SHP77 treated with DMSO at 0.1 percent for 48 hours (cell line): Measurements from ENCODE around the gene EPN2.
A peak's percentile ranks its signal among the peaks of the same experiment; 100 is the strongest.

Experiments
- DNase-seq: peaks from one replicate; lab custom pipeline; 2025; lab: John Stamatoyannopoulos, UW

Gene EPN2

DNA sequence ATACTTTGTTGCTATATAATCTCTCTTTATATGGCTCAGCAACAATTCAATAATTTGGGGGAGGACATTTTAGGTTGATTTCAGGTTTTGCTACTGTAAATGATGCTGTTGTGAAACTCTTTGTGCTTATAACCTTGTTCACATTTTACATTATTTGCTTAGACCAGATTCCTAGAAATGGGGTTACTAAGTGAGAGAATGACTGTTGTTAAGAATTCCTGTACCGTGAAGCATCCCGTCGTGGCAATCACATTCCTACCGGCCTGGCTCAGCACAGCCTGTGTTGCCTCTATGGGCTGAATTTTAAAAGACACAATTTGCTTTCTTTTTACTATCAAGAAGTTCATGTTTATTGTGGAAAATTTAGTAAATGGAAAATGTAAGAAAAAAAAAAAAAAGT is 94.0 kb downstream of the EPN2 start:
- DNase-seq: no peak

DNA sequence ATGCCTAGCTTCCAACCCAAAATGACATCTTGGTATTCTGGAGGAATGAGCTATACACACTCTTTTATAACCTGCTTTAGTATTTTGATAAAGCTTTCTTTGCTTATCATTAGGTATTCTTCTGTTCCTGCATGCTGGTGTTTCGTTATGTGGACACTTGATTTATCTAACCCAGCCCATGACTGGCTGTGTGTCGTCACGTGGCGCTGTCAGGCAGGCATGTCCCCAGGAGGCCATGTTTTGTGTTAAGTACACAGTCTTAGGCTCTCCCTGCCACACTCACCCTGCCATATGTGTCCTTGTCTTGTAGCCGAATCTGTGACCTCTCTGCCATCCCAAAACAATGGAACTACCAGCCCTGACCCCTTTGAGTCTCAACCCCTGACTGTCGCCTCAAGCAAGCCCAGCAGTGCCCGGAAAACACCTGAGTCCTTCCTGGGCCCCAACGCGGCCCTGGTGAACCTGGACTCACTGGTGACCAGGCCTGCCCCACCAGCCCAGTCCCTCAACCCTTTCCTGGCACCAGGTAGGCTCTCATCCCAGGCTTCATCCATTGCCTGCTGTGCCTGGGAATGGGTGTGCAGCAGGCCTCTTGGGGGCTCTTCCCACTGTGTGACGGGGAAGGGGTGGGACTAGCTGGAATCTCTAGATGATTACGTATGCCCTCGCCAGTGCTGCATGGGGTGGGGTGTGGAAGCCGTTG is 94.5 kb downstream of the EPN2 start:
- DNase-seq: no peak

DNA sequence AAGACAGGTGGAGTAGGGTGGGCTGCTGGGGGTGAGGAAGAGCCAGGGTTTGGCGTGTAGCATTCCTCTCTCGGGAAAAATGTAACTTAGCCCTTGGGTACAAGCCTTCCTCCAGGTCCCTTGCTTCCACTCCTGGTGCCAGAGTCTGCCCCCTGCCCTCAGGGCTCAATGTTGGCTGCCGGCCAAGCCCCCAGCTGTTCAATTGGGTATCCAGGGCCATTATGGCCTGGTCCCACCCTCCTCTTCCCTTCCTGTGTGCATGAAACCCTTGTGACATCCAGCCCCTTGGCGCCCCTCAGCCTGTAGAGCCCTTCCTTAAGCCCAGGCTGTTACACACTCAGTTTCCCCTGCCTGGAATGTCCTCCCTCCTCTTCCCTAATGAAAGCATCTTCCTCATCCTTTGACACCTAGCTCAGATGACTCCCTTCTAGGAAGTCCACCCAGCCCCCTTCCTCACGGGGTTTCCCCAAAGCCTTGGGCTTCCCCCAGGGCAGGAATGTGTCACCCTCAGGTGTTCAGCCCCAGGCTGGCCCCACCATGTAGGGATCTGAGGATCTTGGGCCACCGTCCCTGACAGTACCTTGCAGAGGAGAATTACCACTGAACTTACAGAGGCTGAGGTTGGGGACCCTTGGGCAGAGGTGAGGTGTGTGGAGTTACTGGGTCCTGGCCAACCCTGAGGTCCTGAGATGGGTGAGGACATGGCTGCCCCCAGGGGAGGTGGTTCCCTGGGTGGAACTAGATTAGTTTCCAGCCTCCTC is 95.4 kb downstream of the EPN2 start:
- DNase-seq: no peak

DNA sequence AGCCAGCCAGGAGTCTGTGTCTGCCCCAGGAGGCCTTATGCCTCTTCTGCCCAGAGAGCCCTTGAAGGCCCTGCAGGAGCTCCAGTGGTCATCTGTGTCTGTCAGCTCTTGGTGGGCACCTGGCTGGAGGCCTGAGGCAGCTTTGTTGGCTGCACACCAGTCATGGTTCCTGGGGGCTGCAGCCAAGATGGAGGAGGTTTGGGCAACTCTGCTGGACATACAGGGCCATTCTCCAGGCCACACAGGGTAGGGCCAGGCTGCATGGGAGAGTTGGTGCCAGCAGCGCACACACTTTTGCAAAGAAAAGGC is 95.9 kb downstream of the EPN2 start:
- DNase-seq: no peak

DNA sequence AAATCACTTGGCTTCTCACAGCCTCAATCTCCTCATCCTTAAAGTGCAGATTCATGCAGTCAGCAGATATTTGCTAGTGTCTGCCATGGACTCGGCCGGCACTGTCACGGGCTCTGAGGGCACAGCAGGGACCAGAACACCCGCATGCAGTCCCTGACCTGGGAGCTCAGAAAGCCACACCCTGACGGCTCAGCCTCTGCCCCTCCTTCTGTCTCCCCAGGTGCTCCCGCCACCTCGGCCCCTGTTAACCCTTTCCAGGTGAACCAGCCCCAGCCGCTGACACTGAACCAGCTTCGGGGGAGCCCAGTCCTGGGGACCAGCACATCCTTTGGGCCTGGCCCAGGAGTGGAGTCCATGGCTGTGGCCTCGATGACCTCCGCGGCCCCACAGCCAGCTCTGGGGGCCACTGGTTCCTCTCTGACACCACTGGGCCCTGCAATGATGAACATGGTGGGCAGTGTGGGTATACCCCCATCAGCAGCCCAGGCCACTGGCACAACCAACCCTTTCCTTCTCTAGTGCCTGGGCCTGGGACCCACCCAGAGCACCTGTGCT is 96.6 kb downstream of the EPN2 start:
- DNase-seq: no peak

DNA sequence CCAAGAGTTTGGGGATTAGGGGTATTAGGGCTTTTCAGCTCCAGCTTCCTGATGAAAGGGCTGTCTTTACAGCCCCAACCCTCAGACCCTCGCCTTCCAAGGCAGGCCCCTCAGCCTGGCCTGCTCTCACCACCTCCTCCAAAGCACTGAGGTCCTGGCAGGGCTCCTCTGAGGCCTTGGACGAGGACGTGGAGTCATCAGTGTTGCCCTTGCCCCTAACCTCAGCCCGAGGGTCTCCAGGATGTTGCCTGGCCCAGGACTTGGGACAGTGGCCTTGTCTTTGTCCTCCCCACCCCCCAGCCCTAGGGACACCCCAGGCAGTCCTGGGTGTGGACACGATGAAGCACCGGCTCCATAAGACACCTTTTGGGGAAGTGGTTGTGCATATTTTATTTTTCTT is 97.2 kb downstream of the EPN2 start:
- no peak for DNase-seq

DNA sequence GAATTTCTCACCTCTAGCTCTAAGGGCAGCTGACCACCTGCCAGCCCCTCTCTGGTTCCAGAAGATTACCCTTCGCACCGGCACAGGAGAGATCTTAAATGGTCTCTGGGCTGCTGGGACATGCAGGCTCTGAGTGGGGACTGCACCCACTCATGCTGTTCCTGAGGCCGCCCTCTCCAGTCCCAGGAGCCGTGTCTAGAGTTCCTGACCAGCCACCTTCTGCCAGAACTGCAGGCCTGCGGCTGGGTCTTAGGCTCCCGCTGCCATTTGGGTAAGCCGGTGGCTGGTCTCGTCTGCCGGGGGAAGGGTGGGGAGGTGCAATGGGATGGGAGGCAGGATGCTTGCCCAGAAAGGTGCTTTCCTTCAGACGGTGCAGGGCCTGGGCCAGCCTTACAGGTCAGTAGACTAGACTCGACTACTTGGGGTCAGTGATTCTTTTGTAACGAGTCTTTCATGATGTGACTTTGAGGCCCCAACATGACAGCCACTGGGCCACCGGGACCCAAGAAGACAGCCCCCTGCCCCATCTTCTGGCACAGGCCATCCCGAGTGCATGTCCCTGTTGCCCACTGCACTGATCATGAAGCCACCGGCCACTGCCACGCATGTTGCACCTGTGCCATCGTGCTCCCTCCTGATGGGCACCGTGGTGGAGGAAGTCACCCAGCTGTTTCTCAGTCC is 98.9 kb downstream of the EPN2 start:
- DNase-seq: no peak

DNA sequence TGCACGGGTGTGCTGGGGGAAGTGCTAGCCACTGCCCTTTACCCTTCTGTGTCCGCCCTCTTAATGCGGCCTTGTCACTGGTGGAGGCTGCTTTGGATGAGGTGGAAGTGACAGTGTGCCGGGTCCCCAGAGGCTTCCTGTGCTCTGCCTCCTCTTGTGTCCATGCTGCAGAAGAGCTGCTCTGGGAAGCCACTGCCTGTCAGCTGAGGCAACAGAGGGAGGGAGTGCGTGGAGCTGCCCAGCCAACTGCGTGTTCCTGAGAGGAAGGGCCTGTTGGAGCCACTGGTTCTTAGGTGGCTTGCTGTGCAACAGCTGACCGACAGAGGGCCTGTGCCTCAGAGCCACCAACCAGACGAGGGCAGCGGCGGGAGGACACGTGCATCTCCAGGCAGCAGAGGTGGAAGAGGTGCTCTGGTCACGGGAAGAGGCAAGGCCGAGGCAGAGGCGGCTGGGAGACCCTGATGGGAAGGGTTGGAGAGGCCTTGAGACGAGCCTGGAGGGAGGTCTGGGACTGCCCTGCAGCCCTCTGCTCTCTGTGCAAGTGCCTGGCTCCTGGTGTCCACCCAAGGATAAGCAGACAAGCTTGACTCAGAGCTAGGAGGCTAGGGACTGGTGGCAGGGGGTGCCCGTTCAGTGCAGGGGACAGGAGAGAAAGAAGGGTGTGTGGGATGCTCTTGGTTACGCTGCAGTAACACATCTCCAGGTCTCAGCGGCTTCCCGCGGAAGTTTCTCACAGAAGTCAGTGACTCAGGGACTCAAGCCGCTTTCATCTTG is 100.0 kb downstream of the EPN2 start:
- no peak for DNase-seq

DNA sequence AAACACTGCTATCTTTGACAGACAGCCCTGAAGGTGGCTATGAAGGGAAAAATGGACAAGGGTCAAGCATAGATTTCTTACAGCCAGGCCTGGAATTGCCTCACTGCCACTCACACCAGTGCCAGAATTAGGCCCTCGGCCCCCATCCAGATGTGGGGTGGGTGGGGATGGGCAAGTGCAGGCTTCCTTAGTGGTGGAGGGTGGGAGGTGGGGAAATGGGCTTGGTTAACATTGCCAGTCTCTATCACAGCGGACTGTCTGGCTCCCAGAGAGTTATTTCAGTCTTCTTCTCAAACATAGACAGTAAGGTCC is 100.5 kb downstream of the EPN2 start:
- no peak for DNase-seq

DNA sequence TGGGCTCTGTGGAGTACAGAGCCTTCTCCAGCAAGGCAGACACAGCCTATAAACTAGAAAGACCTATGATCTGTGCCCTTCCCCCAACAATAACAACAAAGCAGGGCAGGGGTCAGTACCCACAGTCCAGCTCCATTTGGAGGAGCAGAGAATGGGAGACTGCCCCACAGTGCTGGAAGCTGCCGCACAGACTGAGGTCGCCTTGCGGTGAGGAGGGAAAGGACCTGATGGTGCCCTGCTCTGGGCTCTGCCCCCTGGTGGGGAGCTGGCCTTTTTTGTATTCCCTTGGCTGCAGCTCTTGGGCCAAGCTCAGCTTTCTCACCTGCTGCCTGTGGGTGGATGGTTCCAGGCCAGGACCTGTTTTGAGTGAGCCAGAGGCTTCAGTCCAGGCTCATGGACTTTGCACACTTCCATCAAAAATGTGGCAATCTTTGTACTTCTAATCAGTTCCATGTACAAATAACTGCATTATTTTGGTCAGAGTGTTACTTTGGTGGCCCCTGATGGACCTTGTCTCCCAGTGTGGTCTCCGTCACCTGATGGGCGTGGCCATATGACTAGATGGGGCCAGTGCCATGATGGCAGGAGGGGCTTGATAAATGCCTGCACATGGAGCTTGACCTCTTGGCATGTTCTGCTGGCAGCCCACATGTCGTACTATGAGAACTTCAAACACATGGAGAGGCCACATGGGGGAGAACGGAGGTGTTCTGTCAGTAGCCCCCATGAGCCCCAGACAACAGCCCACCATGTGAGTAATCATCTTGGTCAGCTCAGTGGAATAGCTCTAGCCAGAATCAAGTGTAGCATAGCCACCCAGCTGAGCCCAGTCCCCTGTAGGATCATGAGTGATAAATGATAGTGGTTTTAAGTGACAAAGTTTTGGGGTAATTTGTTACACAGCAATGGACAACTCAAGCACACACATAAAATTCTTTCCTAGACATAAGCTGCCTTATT is 101.1 kb downstream of the EPN2 start:
- peak; percentile 61 for DNase-seq

DNA sequence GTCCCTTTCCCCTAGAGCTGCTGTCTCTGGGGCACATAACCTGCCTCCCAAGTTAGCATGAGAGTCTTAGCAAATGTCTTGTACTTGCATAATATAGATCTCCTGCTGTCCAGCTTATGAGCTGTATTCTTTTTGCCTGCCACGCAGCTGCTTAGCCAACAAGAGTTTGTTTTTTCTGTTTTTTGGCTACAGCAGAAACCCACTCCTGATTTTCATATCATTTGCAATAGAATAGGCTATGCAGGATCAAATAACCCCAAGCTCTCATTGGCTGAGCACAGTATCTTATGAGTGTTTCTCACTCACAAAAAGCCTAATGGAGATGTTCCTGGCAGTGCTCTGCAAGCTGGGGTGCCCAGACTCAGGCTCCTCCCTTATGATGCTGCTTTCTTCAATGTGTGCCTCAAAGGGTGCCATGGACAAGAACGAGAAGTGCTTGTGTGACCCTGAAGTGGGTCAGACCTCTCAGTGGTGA is 102.2 kb downstream of the EPN2 start:
- DNase-seq: no peak

DNA sequence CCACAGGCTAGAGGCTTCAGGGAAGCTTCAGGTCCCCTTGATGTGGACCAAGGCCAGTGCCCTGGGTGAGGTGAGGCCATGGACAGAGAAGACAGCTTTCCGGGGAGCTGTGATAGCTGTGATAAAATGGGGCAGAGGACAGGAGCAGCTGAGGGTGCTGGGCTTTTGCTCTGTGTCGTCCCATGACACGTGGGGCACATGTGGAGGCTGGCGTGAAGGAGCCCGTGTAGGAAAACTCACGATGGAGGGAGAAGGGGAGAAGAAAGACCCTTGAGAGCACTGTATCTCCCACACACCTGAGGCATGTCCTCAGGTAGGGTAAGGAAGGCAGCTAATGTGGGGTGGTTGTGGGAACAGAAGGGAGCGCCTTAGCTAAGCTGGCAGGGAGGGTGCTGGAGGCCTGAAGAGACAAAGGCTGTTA is 104.1 kb downstream of the EPN2 start:
- no peak for DNase-seq

DNA sequence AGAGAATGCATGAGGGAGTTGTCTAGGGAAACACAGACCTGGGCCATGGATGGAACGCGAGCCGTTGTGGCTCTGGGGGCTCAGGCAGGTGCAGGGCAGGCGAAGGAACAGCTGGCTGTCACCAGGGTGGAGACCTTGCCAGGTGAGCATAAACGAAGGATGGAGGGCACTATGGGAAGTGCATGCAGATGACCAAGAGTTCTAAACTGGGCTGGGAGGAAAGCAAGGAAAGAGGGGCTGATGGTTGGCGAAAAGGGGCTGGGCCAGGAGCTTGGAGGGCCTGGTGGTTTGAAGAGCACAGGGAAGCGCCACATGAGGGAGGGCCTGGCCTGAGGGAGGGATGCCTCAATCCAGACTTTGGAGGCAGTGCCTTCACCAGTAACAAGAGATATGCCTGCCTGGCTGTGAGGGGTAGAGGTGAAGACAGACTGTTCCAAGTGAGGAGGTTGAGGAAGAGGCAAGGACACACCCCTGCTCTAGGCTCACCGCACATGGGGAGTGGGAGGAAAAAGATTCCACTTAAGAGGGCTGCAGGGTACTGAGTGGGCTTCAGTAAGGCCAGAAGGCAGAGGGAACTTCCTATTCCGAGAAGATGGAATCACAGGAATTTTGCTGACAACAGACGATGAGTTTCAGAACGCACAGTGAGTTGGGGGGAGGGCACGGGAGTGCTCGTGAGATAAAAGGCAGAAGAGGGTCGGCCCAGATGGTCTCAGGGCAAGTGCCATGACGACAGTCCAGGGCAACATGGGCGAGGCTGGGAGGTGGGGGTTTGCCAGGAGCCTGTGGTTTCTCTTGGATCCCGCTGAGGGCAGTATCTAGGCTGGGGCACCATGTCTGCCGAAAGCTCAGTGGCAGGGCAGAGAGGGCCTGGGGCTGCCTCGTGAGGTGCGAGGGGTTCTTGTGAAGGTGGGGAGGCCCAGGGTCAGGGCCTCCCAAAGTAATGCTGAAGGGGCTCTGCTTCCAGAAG is 104.8 kb downstream of the EPN2 start:
- DNase-seq: no peak

DNA sequence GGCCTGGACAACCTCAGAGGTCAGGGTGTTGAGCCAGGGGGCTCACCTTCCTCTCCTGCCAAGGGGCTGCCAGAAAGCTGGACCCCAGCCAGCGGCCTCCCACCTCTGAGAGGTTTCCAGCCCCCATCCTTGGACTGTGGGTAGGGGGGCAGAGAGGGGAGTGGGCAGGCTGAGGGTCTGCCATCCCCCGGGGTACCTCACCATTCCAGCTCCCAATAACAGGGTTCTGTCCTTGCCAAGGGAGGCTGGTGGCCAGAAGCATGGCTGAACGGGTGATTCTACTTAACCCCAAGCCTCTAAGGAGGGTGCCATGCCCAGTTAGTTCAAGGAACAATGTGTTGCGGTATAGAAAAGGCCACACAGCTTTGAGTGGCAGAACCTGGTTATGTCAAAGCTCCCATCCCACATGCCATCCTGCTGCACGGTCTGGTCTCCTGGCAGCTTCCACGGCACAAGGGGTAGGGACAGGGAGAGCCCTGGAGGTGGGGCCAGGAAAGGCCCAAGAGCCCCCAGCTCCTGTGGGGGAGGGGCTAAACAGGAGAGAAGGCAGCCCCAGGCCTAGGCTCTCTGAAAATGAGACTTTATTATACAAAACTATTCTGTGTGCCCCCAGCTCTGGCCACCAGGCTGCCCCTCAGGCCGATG is 105.6 kb downstream of the EPN2 start:
- DNase-seq: no peak

DNA sequence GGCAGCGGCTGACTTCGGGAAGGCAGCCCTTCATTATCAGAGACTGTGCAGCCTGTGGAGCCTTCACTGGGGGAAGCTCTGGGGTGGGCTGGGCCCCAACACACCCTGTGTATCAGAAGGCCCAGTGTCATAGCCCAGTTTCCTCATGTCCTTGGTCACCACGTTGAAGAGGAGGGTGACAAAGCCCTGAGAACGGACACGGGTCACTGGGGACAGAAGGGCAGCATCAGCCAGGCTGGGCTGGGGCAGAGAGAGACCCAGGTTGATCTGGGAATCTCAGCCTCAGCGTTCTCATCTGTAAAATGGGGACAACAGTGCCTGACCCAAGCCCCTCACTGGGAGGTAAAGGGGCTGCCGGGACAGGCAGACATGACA is 106.1 kb downstream of the EPN2 start:
- DNase-seq: no peak

DNA sequence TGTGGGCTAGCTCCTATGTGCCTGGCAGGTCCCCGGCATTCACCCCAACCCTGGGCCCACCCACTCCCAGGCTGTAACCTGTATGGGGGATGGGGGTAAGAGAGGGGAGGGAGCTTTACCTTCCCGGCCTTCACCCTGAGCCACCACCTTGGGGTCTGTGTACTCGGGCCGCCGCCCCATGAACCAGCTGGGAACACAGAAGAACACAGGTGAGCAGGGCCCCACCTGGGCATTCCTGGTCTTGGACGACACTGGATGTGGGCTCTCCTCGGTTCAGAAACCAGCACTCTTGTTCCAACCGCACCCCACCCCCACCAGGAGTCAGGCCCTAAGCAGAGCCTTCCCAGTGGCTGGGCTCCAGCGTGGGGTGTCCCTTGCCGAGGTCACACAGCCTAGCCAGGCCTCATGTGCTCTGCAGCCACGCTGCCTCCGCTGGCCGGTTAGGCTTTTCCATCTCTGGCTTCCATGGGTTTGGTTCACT is 106.5 kb downstream of the EPN2 start:
- no peak for DNase-seq

DNA sequence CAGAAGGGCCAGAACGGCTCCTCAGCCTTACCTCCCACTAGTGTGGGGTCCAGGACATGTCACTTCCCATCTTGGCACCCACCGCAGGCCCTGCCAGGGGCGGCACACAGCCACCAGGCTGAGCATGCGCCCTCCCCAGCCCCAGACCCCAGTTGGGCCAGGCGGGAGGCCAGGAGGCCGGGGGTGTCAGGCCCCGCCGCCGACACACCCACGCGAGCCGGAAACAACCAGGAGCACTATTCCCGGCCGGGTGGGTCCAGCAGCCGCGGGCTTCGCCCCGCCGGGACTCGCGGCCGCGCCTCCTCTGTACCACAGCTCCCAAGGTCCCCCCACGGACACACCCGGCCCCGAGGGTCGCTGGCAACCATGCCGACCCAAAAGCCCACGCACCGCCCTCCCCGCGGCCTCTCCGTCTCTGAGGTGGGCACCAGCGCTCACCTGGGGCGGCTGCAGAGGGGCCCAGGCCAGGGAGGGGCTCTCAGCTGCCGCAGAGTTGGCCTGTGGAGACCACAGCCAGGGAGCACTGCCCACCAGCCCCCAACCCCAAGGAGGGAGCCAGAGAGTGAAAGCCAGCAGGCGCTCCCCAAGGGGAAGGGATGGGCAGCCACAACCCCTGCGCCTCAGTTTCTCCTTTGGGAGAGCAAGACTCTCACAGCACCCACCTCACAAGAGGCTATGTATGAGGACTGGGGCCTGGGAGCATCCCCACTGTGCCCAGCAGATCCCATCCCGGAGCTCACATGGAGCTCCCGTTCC is 107.3 kb downstream of the EPN2 start:
- DNase-seq: no peak

DNA sequence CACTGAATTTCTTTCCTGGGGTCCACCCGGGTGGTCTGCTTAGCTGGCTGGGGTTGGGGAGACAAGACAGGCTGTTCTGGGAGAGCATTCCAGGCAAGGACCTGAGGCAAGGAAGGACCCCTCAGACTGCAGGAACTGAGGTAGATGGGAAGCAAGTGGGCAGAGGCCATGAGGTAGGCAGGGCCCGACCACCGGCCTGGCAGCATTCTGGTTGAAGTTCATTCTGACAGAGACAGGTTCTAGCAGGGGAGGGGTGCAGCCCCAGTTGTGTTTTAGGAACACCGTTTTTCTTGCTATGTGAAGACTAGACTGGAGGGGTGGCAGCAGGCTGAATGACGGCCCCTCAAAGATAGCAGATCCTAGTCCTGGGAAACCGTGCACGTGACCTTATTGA is 107.9 kb downstream of the EPN2 start:
- DNase-seq: no peak
